ENCODE measurements around the gene RWDD2A. TPM values are rescaled to one million over a fixed set of nuclear protein-coding genes. Genes with fewer than 3 reads are reported as not detected.

RWDD2A gene
- total RNA-seq (2022; extraction: Qiagen RNA extraction; ENCODE audit: low read depth): 1.2 to 1.8 TPM (median 1.6 TPM) in 5 replicates

GRCh38 chr6:83192871-83193746, at the start of gene RWDD2A, which contains the start of gene PGM3:
Gene RWDD2A (plus strand): TSS chr6:83193357. CDS start chr6:83194452, 1,095 bp downstream.
Gene PGM3 (minus strand): TSS chr6:83193265. CDS start chr6:83191012, 2,253 bp downstream.

Other genes starting within 250 kb of the RWDD2A start
- 3.4 to 4.9 TPM (median 4.2 TPM) in 5 replicates for gene UBE3D, start 127.5 kb upstream of the RWDD2A start, total RNA-seq (2022; extraction: Qiagen RNA extraction; ENCODE audit: low read depth)
- gene DOP1A, start 125.7 kb upstream of the RWDD2A start, total RNA-seq (2022; extraction: Qiagen RNA extraction; ENCODE audit: low read depth): 2.4 to 4.3 TPM (median 2.8 TPM) in 5 replicates
- 25.2 to 33.9 TPM (median 29.0 TPM) in 5 replicates for gene PGM3, start 92 bp upstream of the RWDD2A start, total RNA-seq (2022; extraction: Qiagen RNA extraction; ENCODE audit: low read depth)
- gene ME1, start 237.7 kb downstream of the RWDD2A start, total RNA-seq (2022; extraction: Qiagen RNA extraction; ENCODE audit: low read depth): 41.2 to 49.7 TPM (median 44.9 TPM) in 5 replicates